GM12878 (cell line): ENCODE data around the gene SUB1. TPM values are rescaled to one million over a fixed set of nuclear protein-coding genes. Genes with fewer than 3 reads are reported as not detected.
A peak's percentile ranks its signal among the peaks of the same experiment; 100 is the strongest.

ENCODE experiments used
- ATAC-seq: fragments of 200-7000 bp; cut with Tn5 transposase; 3 replicates; pipeline ENCODE4 v1.9.1; 2020; ENCODE audit warnings: mild to moderate bottlenecking, moderate library complexity
- BruUV-seq: library from RNA; stranded (reverse); fragments of 400-500 nt; replicated peaks from 2 replicates; lab custom pipeline; 2021; lab: Mats Ljungman, UMichigan
- CTCF ChIA-PET: fragments of 300-600 bp; sonication (Branson Sonifier 250); formaldehyde crosslinking; extraction: SDS; loops from one replicate; lab custom pipeline; 2021; ENCODE audit warnings: inconsistent platforms; lab: Yijun Ruan, JAX
- POLR2A ChIA-PET: fragments of 350-600 bp; formaldehyde crosslinking; extraction: SDS; loops from one replicate; lab custom pipeline; 2021; ENCODE audit warnings: inconsistent platforms; lab: Charles Lee
- RAD21 ChIA-PET: fragments of 300-600 bp; sonication (Branson Sonifier 250); formaldehyde crosslinking; loops from one replicate; lab custom pipeline; 2023; ENCODE audit warnings: antibody characterized with exemption; ENCODE audit not compliant: unreplicated experiment; lab: Charles Lee
- SMC1A ChIA-PET: fragments of 300-600 bp; sonication (Branson Sonifier 250); formaldehyde crosslinking; loops from one replicate; lab custom pipeline; 2023; ENCODE audit not compliant: unreplicated experiment, uncharacterized antibody; lab: Charles Lee
- DNase-seq: peaks from one replicate; pipeline ENCODE4 v3.0.0-alpha.2; 2011; ENCODE audit warnings: low read depth, low spot score
- FAIRE-seq: peaks from 3 replicates; lab custom pipeline; 2011; peaks lifted over from hg19 to GRCh38; lab: Jason Lieb, UNC
- H2AFZ ChIP-seq: 2 replicates; pipeline ENCODE4 v1.6.0; 2011; ENCODE audit warnings: low read depth, low read length, control low read depth; ENCODE audit not compliant: control insufficient read depth
- H3K27ac ChIP-seq: 2 replicates; pipeline ENCODE4 v1.5.1; 2011; ENCODE audit warnings: control low read depth; ENCODE audit not compliant: control insufficient read depth, insufficient read depth
- H3K27me3 ChIP-seq, 2 experiments: replicated peaks in 1 of 2; 2 replicates each; pipeline versions ENCODE4 v1.6.0 to v1.6.1; 2011; ENCODE audit warnings: low read length in 1 of 2; ENCODE audit not compliant: control insufficient read depth in 2 of 2, insufficient read depth in 2 of 2
- H3K36me3 ChIP-seq, 2 experiments: 2 replicates each; pipeline ENCODE4 v1.5.1; 2011; ENCODE audit warnings: low read length in 1 of 2; ENCODE audit not compliant: control insufficient read depth in 2 of 2, insufficient read depth in 2 of 2
- H3K4me1 ChIP-seq: 2 replicates; pipeline ENCODE4 v1.6.1; 2011; ENCODE audit warnings: mild to moderate bottlenecking, low read length, moderate library complexity, mixed read lengths; ENCODE audit not compliant: control insufficient read depth, insufficient read depth
- H3K4me2 ChIP-seq: 2 replicates; pipeline ENCODE4 v1.6.0; 2011; ENCODE audit warnings: control low read depth; ENCODE audit not compliant: control insufficient read depth, insufficient read depth
- H3K4me3 ChIP-seq: fragments of 200-600 bp; sonication (generic); 2 replicates; pipeline ENCODE4 v1.5.1; 2016
- H3K79me2 ChIP-seq: 2 replicates; pipeline ENCODE4 v1.6.0; 2011; ENCODE audit warnings: low read length; ENCODE audit not compliant: control insufficient read depth, insufficient read depth
- H3K9ac ChIP-seq: 2 replicates; pipeline ENCODE4 v1.8.0; 2011; ENCODE audit warnings: low read length, control low read depth, mixed read lengths; ENCODE audit not compliant: control insufficient read depth, insufficient read depth
- H3K9me3 ChIP-seq: replicated peaks from 3 replicates; pipeline ENCODE4 v1.5.1; 2011; ENCODE audit warnings: mild to moderate bottlenecking, low read length; ENCODE audit not compliant: control insufficient read depth, insufficient read depth
- H4K20me1 ChIP-seq: 2 replicates; pipeline ENCODE4 v1.6.0; 2011; ENCODE audit not compliant: control insufficient read depth, insufficient read depth
- FOXM1 ChIP-seq: IDR thresholded peaks from 2 replicates; pipeline ENCODE4 v1.6.1; 2012; ENCODE audit warnings: low read depth, mild to moderate bottlenecking, inconsistent platforms, low read length, moderate library complexity
- KAT2A ChIP-seq: conservative IDR thresholded peaks from 2 replicates; pipeline ENCODE4 v1.6.1; 2011; ENCODE audit warnings: low read depth, low read length; ENCODE audit not compliant: control insufficient read depth
- LARP7 ChIP-seq: fragments of 450-650 bp; IDR thresholded peaks from 2 replicates; pipeline ENCODE4 v1.6.1; 2017; ENCODE audit warnings: mild to moderate bottlenecking
- PAX8 ChIP-seq: fragments of 450-650 bp; IDR thresholded peaks from 2 replicates; pipeline ENCODE4 v1.6.1; 2017; ENCODE audit warnings: mild to moderate bottlenecking, moderate library complexity
- RUNX3 ChIP-seq: IDR thresholded peaks from 2 replicates; pipeline ENCODE4 v1.6.1; 2012; ENCODE audit warnings: low read length, inconsistent platforms
- SUZ12 ChIP-seq: fragments of 200-600 bp; sonication (generic); IDR thresholded peaks from one replicate; pipeline ENCODE4 v1.6.1; 2018; ENCODE audit warnings: antibody characterized with exemption, mild to moderate bottlenecking; ENCODE audit not compliant: unreplicated experiment
- TCF3 ChIP-seq: IDR thresholded peaks from 2 replicates; pipeline ENCODE4 v1.6.1; 2012; ENCODE audit warnings: low read depth, mild to moderate bottlenecking, low read length, borderline replicate concordance; ENCODE audit not compliant: insufficient read depth
- YY1 ChIP-seq: IDR thresholded peaks from 2 replicates; pipeline ENCODE4 v1.6.1; 2011; ENCODE audit warnings: low read depth, mild to moderate bottlenecking, low read length
- WGBS: methylation state at CpG from one replicate; pipeline ENCODE4 v1.1.6; 2016; ENCODE audit warnings: low lambda C conversion rate; ENCODE audit not compliant: insufficient replicate concordance, insufficient coverage; ENCODE audit errors: missing lambda C conversion rate; 5-methylcytosine and 5-hydroxymethylcytosine counted together
- in situ Hi-C: fragments of 300-500 bp; cut with MboI; formaldehyde crosslinking; loops from 9 replicates; pipeline ENCODE4 v1.14.3; 2018; ENCODE audit warnings: mixed read lengths
- intact Hi-C: fragments of 100-400 bp; cut with micrococcal nuclease; formaldehyde crosslinking; loops from one replicate; pipeline ENCODE4 v1.14.2; 2022; ENCODE audit not compliant: unreplicated experiment
- polyA plus RNA-seq, 11 experiments: library from polyadenylated mRNA; depleted of rRNA in 4 of 11; unstranded in 6 of 11; stranded (reverse) in 5 of 11; fragments of >200 nt; fragmentation: Nextera tagmentation in 4 of 11; fragmentation: Illumina TruSeq in 1 of 11; extraction: Ambion mirVana in 4 of 11; extraction: Trizol in 1 of 11; gene quantifications; 1 replicate in 1 of 11; 2 replicates in 10 of 11; pipeline versions ENCODE4 v1.2.1 to v1.2.3, GENCODE V29; 2011 to 2016; ENCODE audit warnings: inconsistent platforms in 2 of 11, missing spikeins in 2 of 11, low read depth in 1 of 11
- total RNA-seq, 4 experiments: library from RNA; depleted of rRNA in 3 of 4; stranded (reverse); fragments of >200 nt in 3 of 4; fragmentation: Illumina TruSeq in 1 of 4; extraction: Trizol in 1 of 4; gene quantifications; 2 replicates each; pipeline versions ENCODE4 v1.2.1 to v1.2.3, GENCODE V29; 2013 to 2021

Gene SUB1
- total and polyA plus RNA-seq, 10 of the 15 experiments (the other 5 are each of a cell fraction or from before 2014, with no cell fraction given): 468 to 2,785 (median 1,145) TPM

GRCh38 chr5:32613050-32613672, 27.8 kb downstream of the SUB1 start (continued):
- TF ChIP-seq FOXM1: peak; percentile 40; the same call in 1 of the 2 replicates
- peak; percentile 66 for TF ChIP-seq YY1
- TF ChIP-seq RUNX3: peak; percentile 54; the same call in 1 of the 2 replicates

DNA sequence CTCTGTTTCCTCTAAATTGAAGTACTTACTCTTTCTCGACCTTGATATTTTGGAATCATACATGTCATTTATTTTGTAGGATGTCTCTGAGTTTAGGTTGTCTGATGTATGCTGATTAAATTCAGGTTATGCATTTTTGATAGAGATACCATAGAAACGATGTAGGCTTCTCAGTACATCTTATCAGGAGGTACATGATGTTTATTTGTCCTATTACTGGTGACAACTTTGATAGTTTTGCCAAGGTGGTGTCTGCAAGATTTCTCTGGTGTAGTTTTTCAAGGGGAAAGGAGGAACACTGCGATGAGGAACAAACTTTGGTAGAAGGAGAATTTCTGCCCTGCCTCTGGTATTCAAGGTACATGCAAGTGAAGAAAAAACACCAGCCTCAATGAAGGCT, 29.9 kb downstream of the SUB1 start:
- Histone ChIP-seq H3K4me2 (no peak overlapping the region), H3K27me3 (no peaks in the 10 kb centered on the region), H3K9ac (no peak overlapping the region), H4K20me1 (no peaks in the 10 kb centered on the region; the same call in 1 of the 2 replicates)
- FAIRE-seq (no peak), ATAC-seq (no peak)
- POLR2A ChIA-PET: interaction anchor here (0.6 kb wide), 1 partner anchor 177 kb away, joined by 4 read pairs; no protein-coding TSS in a partner anchor
- RAD21 ChIA-PET: interaction anchor here (3.3 kb wide), 1 partner anchor 25 kb away, joined by 22 read pairs; no protein-coding TSS in a partner anchor
- TF ChIP-seq TCF3 (no peak), LARP7 (no peak), SUZ12 (no peak), PAX8 (no peak), KAT2A (no peak)
- TF ChIP-seq, all 136 proteins: peak for 0
- 61% methylated on average over 3 of the region's 3 CpGs for WGBS
- H3K79me2 ChIP-seq: no peaks in the 10 kb centered on the region
- no peaks in the 10 kb centered on the region for H3K4me1 ChIP-seq
- SMC1A ChIA-PET: interaction anchor here (1.0 to 2.8 kb wide), 3 partner anchors 124 to 383 kb away, joined by 3 to 8 read pairs (median 3); no protein-coding TSS in a partner anchor
- H3K27ac ChIP-seq: no peak overlapping the region
- no peak overlapping the region for H2AFZ ChIP-seq
- DNase-seq: no peak
- H3K4me3 ChIP-seq: no peak overlapping the region
- CTCF ChIA-PET: interaction anchor here (1.3 to 2.2 kb wide), 2 partner anchors 125 to 126 kb away, joined by 3 to 10 read pairs; no protein-coding TSS in a partner anchor
- H3K9me3 ChIP-seq: no peaks in the 10 kb centered on the region
- BruUV-seq: no TSS peak
- no peaks in the 10 kb centered on the region for H3K36me3 ChIP-seq
- in situ Hi-C loops (loop anchor here (10.0 kb wide), 1 partner anchor 380 kb away; no protein-coding TSS in a partner anchor), intact Hi-C loops (no loop called here)
